ENCODE data around the gene CRYBG2. TPM values are rescaled to one million over a fixed set of nuclear protein-coding genes. Genes with fewer than 3 reads are reported as not detected.

CRYBG2 gene
- total and polyA plus RNA-seq, 2 of the 8 experiments (the other 6 are each of a cell fraction or from before 2014, with no cell fraction given) = 14.2 to 17.0 TPM

- Histone ChIP-seq H3K4me1 (replicated peaks in 1 of 4; ENCODE audit: control insufficient read depth in 3 of 4, insufficient read depth in 4 of 4, low read length in 3 of 4) (peaks cover 8 to 37% (median 22%) of the 10 kb centered on the region in 4 experiments), H3K18ac (ENCODE audit: extremely low read depth, low read length) (peak overlapping the region; percentile 96), H3K4me2 (ENCODE audit: insufficient read depth in 1 of 2, low read depth in 2 of 2, low read length in 2 of 2) (peak overlapping the region; percentile 60 to 61), H3K23me2 (ENCODE audit: low read depth, low read length) (peaks cover 9% of the 10 kb centered on the region; the same call in 1 of the 2 replicates), H4K20me1 (replicated peaks in 1 of 2; ENCODE audit: control insufficient read depth in 1 of 2, insufficient read depth in 2 of 2, low read length in 2 of 2) (peaks cover 4 to 19% of the 10 kb centered on the region in 2 experiments), H4K5ac (ENCODE audit: insufficient read length, low read depth, low read length) (peak overlapping the region; percentile 19), H3K36me3 (ENCODE audit: control insufficient read depth in 2 of 4, insufficient read depth in 4 of 4, low read length in 3 of 4) (peaks cover 4 to 8% (median 6%) of the 10 kb centered on the region in 4 experiments), H3K79me2 (ENCODE audit: control insufficient read depth in 1 of 2, insufficient read depth in 2 of 2, low read length in 2 of 2) (peaks cover 0 to 5% of the 10 kb centered on the region in 2 experiments; a peak in 1 of 4 replicates), H2BK5ac (ENCODE audit: low read depth, low read length) (peak overlapping the region; percentile 91; the same call in 1 of the 2 replicates), H2BK12ac (ENCODE audit: low read depth, low read length) (peak overlapping the region; percentile 94; the same call in 1 of the 2 replicates), H3K56ac (replicated peaks; ENCODE audit: insufficient read length, low read depth, low read length) (no peak overlapping the region), H3K14ac (ENCODE audit: insufficient read length) (no peak overlapping the region), H2BK20ac (ENCODE audit: low read length) (no peak overlapping the region), H2AFZ (ENCODE audit: low read length) (no peak overlapping the region), H3K27me3 (replicated peaks in 1 of 4; ENCODE audit: control insufficient read depth in 3 of 4, extremely low read depth in 1 of 4, insufficient read depth in 3 of 4, low read length in 3 of 4) (no peaks in the 10 kb centered on the region), H3K4me3 (ENCODE audit: extremely low read depth in 1 of 4, insufficient read depth in 2 of 4, low read depth in 3 of 4, low read length in 4 of 4) (peak overlapping the region in 2 of 4 experiments; percentile 26 to 47; a peak in 5 of 8 replicates), H2BK15ac (ENCODE audit: low read length) (0 out of 2 replicates have a peak overlapping the region, but pooled peaks have one; percentile 81), H4K91ac (replicated peaks; ENCODE audit: insufficient read length, low read length) (peak overlapping the region; percentile 92), H4K8ac (ENCODE audit: extremely low read depth, insufficient read depth, low read length) (peak overlapping the region; percentile 28), H3K9me3 (ENCODE audit: insufficient read depth in 2 of 2, low read depth in 1 of 2, low read length in 1 of 2) (no peaks in the 10 kb centered on the region), H3K79me1 (ENCODE audit: low read depth, low read length) (no peaks in the 10 kb centered on the region), H3K23ac (ENCODE audit: insufficient read length) (no peak overlapping the region), H3K27ac (ENCODE audit: low read depth, low read length) (peak overlapping the region; percentile 53; the same call in 1 of the 2 replicates), H2AK5ac (ENCODE audit: low read depth, low read length) (peak overlapping the region; percentile 11; the same call in 1 of the 2 replicates), H2BK120ac (replicated peaks; ENCODE audit: low read depth, low read length) (no peak overlapping the region), H3K4ac (replicated peaks; ENCODE audit: insufficient read length, low read depth, low read length) (peak overlapping the region; percentile 44), H3K9ac (replicated peaks in 1 of 4; ENCODE audit: extremely low read depth in 1 of 4, low read depth in 3 of 4, low read length in 3 of 4) (peak overlapping the region in 3 of 4 experiments; percentile 19 to 39 (median 29); a peak in 3 of 7 replicates)
- CTCF ChIA-PET (ENCODE audit: partially characterized antibody) = interaction anchor here (1.6 to 39.7 kb wide), 4 partner anchors 7 to 82 kb away, joined by 3 to 1530 read pairs (median 178); partner anchors contain the start of genes CD52 and UBXN11
- DNase-seq (ENCODE audit: low read depth in 1 of 2, low spot score in 2 of 2) (peak in 1 of 2 experiments; percentile 63), FAIRE-seq (no peak)
- POLR2A ChIA-PET (ENCODE audit: partially characterized antibody) = interaction anchor here (0.9 to 4.0 kb wide), 9 partner anchors 8 to 131 kb away, joined by 3 to 27 read pairs (median 4); partner anchors contain the start of genes CD52 and LIN28A
- 75% methylated on average over 15 of the region's 22 CpGs; no CpG with 5 or more reads in 1 of the 2 experiments for WGBS, 2 experiments (ENCODE audit: extremely low coverage in 1 of 2, insufficient coverage in 1 of 2, insufficient read length in 1 of 2, insufficient replicate concordance in 2 of 2, low coverage in 1 of 2, low lambda C conversion rate in 2 of 2, missing lambda C conversion rate in 1 of 2)
- TF ChIP-seq CHD2 (IDR thresholded peaks at IDR 0.05; ENCODE audit: low read length) (no peak), MAX (IDR thresholded peaks at IDR 0.05) (peak; percentile 50), BCL11A (IDR thresholded peaks at IDR 0.05; ENCODE audit: low read depth in 2 of 2, low read length in 2 of 2) (no peak), RBBP5 (IDR thresholded peaks at IDR 0.05; ENCODE audit: borderline replicate concordance, low read depth, low read length) (no peak), TEAD4 (IDR thresholded peaks at IDR 0.05; ENCODE audit: low read depth, low read length) (0 out of 2 replicates have a peak, but pooled peaks have one; percentile 3), YY1 (IDR thresholded peaks at IDR 0.05; ENCODE audit: low read depth, low read length) (no peak), TAF1 (IDR thresholded peaks at IDR 0.05; ENCODE audit: low read depth, low read length) (0 out of 2 replicates have a peak, but pooled peaks have one; percentile 21)
- TF ChIP-seq, protein P1, sequence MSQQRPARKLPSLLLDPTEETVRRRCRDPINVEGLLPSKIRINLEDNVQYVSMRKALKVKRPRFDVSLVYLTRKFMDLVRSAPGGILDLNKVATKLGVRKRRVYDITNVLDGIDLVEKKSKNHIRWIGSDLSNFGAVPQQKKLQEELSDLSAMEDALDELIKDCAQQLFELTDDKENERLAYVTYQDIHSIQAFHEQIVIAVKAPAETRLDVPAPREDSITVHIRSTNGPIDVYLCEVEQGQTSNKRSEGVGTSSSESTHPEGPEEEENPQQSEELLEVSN (IDR thresholded peaks at IDR 0.05) = peak; percentile 49
Observed at GRCh38 chr1:26282401-26282918, 71.5 kb downstream of the CRYBG2 start.
